ENCODE measurements around the gene TCP11. TPM values are rescaled to one million over a fixed set of nuclear protein-coding genes. Genes with fewer than 3 reads are reported as not detected.
A peak's percentile ranks its signal among the peaks of the same experiment; 100 is the strongest.

Gene TCP11
- total RNA-seq, 2 donors from 2014 or later, result not detected

DNA sequence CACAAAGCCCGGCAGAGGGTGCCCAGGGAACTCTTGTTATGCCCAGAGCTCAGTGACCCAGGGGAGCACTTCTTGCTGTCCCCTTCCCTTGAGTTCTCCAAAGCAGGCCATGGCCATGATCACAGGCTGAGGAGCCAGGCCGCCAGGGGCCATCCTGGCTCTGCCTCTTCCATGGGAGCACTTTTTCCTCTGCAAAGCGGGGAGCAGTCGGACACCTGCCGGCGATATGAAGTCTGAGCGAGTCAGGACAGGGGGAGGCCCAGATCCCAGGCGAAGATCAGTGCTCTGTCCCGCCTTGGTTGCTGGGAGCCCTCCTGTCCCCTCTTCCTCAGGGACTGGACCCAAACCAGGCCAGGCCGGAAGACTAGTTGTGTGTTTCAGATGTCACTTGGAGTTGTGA is 67.9 kb downstream of the TCP11 start:
- Histone ChIP-seq H3K27ac (peak overlapping the region in 1 of 2 donors; percentile 16), H3K27me3 (no peaks in the 10 kb centered on the region), H3K36me3 (peaks cover 32% of the 10 kb centered on the region), H3K4me1 (peaks cover 0 to 29% of the 10 kb centered on the region in 2 donors), H3K4me3 (no peak overlapping the region), H3K9me3 (no peaks in the 10 kb centered on the region)
- TF ChIP-seq, protein P1, sequence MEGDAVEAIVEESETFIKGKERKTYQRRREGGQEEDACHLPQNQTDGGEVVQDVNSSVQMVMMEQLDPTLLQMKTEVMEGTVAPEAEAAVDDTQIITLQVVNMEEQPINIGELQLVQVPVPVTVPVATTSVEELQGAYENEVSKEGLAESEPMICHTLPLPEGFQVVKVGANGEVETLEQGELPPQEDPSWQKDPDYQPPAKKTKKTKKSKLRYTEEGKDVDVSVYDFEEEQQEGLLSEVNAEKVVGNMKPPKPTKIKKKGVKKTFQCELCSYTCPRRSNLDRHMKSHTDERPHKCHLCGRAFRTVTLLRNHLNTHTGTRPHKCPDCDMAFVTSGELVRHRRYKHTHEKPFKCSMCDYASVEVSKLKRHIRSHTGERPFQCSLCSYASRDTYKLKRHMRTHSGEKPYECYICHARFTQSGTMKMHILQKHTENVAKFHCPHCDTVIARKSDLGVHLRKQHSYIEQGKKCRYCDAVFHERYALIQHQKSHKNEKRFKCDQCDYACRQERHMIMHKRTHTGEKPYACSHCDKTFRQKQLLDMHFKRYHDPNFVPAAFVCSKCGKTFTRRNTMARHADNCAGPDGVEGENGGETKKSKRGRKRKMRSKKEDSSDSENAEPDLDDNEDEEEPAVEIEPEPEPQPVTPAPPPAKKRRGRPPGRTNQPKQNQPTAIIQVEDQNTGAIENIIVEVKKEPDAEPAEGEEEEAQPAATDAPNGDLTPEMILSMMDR (IDR thresholded peaks at IDR 0.05), result no peak
- DNase-seq (ENCODE audit: low spot score), result no peak

GRCh38 chr6:35072698-35073055 is 68.5 kb downstream of the TCP11 start:
- Histone ChIP-seq H3K27ac (no peak overlapping the region), H3K4me3 (no peak overlapping the region), H3K27me3 (no peaks in the 10 kb centered on the region), H3K4me1 (peaks cover 0 to 33% of the 10 kb centered on the region in 2 donors), H3K9me3 (no peaks in the 10 kb centered on the region), H3K36me3 (peaks cover 26% of the 10 kb centered on the region)
- no peak for DNase-seq (ENCODE audit: low spot score)
- TF ChIP-seq, protein P1 (IDR thresholded peaks at IDR 0.05), result no peak

- H3K36me3 ChIP-seq, result peaks cover 22% of the 10 kb centered on the region
- H3K4me3 ChIP-seq, result no peak overlapping the region
- H3K4me1 ChIP-seq, result peaks cover 0 to 33% of the 10 kb centered on the region in 2 donors
- DNase-seq (ENCODE audit: low spot score), result no peak
- TF ChIP-seq, protein P1 (IDR thresholded peaks at IDR 0.05), result no peak
- no peak overlapping the region for H3K27ac ChIP-seq
- H3K27me3 ChIP-seq, result no peaks in the 10 kb centered on the region
- no peaks in the 10 kb centered on the region for H3K9me3 ChIP-seq
Observed at GRCh38 chr6:35072051-35072697, 69.0 kb downstream of the TCP11 start.

GRCh38 chr6:35071347-35071994 is 69.7 kb downstream of the TCP11 start:
- Histone ChIP-seq H3K9me3 (no peaks in the 10 kb centered on the region), H3K4me1 (peaks cover 0 to 33% of the 10 kb centered on the region in 2 donors), H3K27ac (no peak overlapping the region), H3K27me3 (no peaks in the 10 kb centered on the region), H3K4me3 (no peak overlapping the region), H3K36me3 (peaks cover 27% of the 10 kb centered on the region)
- TF ChIP-seq, protein P1 (IDR thresholded peaks at IDR 0.05), result no peak
- no peak for DNase-seq (ENCODE audit: low spot score)

- Histone ChIP-seq H3K27ac (no peak overlapping the region), H3K9me3 (no peaks in the 10 kb centered on the region), H3K4me1 (peaks cover 0 to 41% of the 10 kb centered on the region in 2 donors), H3K27me3 (no peaks in the 10 kb centered on the region), H3K4me3 (no peak overlapping the region), H3K36me3 (peaks cover 37% of the 10 kb centered on the region)
- DNase-seq (ENCODE audit: low spot score), result no peak
- TF ChIP-seq, protein P1 (IDR thresholded peaks at IDR 0.05), result no peak
Observed at GRCh38 chr6:35070111-35070510, 71.0 kb downstream of the TCP11 start.

All from right atrium auricular region (tissue), 2 donors.